Right lung (tissue), 5 donors: ENCODE measurements around the gene TP53INP2. TPM values are rescaled to one million over a fixed set of nuclear protein-coding genes. Genes with fewer than 3 reads are reported as not detected.
"Not testable (repeated sequence)": the region's sequence is repeated elsewhere in the genome, so short reads cannot be mapped to it uniquely, and the experiment has no call there.

Experiments
- DNase-seq, 2 donors: peaks; one replicate each; pipeline ENCODE4 v3.0.0-alpha.2; 2013
- polyA plus RNA-seq, 5 donors: library from polyadenylated mRNA; unstranded; fragments of 120-200 nt; gene quantifications; one replicate each; pipeline versions ENCODE4 v1.2.1 to v1.2.3, GENCODE V29; 2013; ENCODE audit warnings: inconsistent platforms in 1 of 5, low replicate concordance in 1 of 5; ENCODE audit not compliant: insufficient read length in 5 of 5, insufficient read depth in 1 of 5

The TP53INP2 gene
- polyA plus RNA-seq, 5 donors: 5.6 to 7.7 (median 5.6) TPM

DNA sequence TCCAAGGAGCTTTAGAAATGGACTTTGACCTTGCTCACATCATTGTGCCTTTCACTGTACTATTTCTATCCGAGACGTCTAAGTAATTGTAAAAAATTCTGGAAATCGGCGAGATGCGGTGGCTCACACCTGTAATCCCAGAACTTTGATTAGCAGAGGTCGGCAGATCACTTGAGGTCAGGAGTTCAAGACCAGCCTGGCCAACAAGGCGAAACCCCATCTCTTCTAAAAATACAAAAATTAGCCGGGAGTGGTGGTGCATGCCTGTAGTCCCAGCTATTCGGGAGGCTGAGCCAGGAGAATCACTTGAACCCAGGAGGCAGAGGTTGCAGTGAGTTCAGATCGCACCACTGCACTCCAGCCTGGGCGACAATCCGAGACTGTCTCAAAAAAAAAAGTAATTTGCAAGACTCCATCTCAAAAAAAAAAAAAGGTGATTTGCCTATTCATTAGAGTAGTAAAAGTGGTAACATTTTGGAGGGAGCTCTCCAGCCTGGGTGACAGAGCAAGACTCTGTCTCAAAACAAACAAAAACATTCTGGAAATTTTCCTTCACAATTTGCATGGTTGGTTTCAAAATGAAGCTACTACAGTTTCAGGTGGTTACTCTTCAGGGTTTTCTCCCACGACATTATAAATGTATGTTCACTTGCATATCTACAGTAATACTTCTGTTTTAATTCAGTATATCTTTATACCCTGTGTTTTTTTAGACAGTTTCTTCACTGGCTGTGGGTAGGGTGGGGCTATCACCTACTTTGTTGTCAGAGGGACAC lies 15.3 kb downstream of the TP53INP2 start:
- not testable (repeated sequence) for DNase-seq

GRCh38 chr20:34720266-34720665 lies 16.1 kb downstream of the TP53INP2 start:
- DNase-seq: no peak

DNA sequence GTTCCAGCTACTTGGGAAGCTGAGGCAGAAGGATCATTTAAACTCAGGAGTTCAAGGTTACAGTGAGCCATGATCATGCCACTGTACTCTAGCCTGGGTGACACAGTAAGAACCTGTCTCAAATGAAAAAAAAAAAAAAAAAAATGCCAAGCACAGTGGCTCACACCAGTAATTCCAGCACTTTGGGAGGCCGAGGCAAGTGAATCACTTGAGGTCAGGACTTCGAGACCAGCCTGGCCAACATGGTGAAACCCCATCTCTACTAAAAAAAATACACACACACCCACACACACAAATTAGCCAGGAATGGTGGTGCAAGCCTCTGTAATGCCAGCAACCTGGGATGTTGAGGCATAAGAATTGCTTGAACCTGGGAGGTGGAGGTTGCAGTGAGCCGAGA lies 18.4 kb downstream of the TP53INP2 start:
- not testable (repeated sequence) for DNase-seq

- DNase-seq: no peak
Measured at GRCh38 chr20:34724172-34724571, 20.0 kb downstream of the TP53INP2 start.

GRCh38 chr20:34729416-34729815 lies 25.3 kb downstream of the TP53INP2 start:
- DNase-seq: no peak

DNA sequence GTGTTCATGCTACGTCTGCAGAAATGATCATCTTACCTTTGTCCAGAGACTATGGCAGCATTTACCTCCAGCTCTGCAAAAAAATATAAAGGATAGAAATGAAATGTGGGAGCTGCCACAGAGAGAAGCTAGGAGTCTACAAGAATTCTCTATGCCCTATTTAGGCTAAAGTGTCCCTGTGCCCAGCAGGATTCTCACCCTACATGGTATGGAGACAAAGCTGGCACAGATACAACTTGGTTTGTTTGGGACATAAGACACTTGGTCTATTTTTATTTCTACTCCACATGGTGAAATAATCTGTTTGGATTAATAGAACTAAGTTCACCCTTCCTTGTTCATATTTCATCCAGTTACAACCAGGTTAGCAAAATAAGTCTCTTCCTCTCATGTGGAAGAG lies 28.4 kb downstream of the TP53INP2 start:
- no peak for DNase-seq

DNA sequence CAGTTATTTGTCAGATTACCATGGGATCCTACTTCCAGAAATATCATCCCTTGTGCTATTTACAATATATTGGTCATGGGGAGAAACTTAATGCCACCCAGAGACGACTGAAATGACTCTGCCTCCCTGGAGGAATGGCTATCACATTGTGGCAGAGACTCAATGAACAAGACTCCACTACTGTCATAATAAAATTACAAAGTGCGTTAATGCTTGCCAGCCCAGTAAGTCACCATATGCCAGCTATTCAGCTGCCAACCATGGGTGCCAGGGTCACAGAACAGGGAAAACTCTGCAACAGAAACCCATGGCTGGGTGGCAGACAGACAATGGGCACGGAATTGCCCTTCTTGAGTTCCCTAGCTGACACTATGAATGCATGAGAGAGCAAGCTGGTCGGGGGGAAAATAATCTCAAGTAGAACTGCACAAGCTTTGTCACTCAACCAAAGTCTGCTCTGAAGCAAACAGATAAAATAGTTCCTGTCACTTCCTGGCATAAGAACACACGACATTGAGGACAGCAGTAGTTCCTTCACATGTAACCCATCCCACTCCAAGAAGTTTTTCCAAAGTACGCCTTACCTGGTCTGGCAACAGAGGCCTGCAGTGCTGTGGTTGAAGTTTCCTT lies 32.1 kb downstream of the TP53INP2 start:
- DNase-seq: no peak

DNA sequence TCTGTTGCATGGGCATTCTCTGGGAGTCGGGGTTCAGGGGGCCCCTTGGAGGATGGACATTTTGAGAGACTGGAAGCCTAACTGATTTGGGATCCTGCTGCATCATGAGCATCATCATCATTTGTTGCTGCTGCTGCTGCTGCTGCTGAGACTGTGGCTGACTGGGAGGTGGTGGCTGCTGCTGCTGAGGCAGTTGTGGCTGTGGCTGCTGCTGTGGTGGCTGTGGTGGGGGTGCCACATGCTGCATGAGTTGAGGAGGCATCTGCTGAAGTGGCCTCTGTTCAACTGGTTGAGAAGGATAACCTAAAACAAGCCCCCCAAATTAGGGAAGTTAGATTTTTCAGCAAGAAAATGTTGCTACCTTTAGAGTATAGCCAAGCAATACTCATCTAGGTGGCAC lies 38.9 kb downstream of the TP53INP2 start:
- no peak for DNase-seq

DNA sequence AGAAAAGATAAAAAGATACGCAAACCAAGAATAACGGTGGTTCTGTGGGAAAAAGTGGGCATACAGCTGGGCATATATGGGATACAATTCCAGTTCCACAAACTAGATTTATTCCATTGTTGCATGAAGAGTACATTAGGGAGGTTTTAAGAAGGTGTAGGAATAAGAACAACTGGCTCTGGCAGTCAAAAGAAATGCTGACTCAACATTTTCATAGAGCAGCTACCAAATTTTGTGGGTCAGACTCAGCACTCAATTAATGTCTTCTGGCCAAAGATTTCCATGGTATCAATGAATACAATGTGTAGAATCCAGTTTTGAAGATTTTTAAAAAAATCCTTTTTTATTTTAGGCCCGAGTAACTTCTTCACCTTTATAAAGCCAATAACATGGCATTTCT lies 40.2 kb downstream of the TP53INP2 start:
- DNase-seq: no peak

GRCh38 chr20:34744847-34745246 lies 40.7 kb downstream of the TP53INP2 start:
- no peak for DNase-seq

DNA sequence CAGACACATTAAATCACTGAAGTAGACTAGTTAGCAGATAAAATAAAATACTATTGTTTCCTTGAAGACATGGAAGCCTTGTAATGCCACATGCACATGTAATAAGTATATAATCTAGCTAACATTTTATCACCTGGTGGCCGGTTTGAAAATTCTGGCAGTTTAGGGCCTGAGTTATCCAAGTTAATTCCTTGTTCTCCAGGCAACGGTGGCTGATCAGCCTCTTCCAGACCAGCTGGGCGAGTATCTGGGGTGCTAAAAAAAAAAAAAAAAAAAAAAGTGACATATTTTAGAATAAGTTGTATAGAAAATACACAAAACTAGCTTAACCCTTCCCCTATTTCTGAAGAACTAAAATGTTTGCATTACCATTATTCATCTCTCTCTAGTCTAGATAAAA lies 42.5 kb downstream of the TP53INP2 start:
- no peak for DNase-seq

DNA sequence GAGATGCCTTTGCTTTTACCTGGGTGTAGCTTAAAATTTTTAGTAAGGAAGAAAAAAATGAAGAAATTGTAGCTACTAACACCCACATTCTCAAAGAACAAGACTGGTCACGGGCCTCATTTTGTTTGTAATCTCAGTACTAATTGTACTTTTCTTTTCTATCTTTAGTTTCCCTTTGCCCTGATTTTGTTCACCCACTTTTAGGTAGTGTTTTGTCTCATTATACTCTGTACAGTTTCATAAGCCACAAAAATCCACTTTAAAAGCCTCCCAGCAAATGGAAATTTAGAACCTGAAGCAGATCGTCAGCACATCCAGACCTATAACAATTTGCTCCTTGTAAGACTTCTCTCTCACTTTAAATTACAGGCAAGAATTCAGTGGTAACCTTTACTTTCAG lies 43.3 kb downstream of the TP53INP2 start:
- DNase-seq: no peak

DNA sequence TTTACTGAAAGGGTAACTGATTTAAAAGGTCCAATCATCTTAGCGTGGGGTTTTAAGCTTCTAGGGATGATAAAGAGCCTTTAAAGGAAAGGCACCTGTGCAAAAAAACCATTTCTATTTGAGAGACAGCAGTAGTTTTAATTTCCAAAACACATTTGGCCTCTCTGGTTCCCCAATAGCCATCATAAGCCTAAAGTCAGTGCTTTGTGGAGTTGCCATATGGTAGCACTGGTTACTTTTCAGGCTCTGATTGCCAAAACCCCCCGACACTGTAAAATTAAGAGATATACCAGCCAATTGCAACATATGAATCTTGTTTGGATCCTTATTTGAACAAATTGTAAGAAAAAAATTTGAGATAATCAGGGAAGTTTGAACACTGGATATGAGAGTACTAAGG lies 44.6 kb downstream of the TP53INP2 start:
- no peak for DNase-seq

DNA sequence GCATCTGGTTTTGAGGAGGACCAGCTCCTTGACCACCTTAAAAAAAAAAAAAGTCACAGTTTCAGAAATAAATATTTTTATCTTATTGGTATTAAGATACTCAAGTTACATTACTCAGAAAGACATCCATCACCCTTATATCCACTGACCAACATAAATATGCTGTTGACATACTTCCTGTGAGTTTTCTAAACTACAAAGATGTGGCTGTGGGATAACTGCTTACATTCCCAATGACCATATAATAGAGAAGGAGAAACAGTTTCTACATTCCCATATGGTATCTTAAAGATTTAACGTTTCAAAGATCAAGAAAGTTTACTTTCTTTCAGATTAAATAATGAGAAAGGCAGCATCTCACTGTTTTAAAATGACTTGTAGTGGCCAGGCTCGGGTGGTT lies 46.3 kb downstream of the TP53INP2 start:
- no peak for DNase-seq

- no peak for DNase-seq
Measured at GRCh38 chr20:34751453-34751852, 47.3 kb downstream of the TP53INP2 start.

DNA sequence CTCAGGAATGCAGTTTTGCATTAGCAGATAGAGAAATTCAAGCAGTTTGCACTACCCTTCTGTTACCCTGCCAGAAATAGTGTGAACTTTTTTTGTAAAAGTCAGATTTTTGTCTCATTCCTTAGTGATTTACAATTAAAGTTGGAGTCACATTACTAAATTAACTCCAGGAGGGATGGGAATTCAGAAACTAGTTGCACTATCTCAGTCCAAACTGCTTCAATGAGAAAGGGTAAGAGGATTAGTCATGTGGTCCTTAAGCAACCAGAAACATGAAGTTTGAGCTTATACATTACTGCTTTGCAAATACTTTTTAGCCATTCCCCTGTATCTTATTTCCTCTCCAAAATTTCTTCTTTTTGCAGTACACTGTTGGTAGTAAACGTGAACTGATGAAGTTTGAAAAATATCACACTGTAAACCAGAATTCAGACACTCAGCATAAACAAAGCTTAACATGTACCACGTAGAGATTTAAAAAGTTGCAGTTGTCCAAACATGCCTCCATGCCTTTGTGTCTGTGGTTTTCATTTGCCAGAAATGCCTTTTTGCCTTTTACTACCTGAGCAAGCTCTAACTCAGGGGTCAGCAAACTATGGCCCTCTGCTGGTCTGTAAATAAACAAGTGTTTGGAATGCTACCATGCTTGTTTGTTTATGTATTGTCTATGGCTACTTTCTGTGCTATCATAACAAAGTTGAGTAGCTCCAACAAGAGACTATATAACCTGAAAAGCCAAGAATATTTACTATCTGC lies 49.7 kb downstream of the TP53INP2 start:
- no peak for DNase-seq

DNA sequence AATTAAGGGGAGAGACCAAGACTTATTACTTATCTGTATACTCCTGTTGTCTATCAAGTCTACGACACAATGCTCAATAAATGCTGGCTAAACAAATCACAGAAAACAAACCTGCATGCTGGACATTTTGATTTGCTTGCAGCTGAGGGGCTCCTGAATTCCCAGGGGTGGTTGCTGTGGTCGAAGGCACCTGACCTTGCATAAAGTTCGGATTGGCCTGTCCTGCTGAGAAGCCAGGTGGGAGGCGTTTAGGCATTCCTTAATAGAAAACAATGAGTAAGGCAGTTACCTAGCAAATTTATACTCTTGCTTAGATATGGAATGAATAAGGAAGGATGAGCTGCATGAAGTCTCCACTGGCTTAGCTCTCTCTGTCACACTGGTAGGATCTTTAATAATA lies 50.5 kb downstream of the TP53INP2 start:
- no peak for DNase-seq

GRCh38 chr20:34755367-34755766 lies 51.2 kb downstream of the TP53INP2 start:
- DNase-seq: no peak

GRCh38 chr20:34762031-34762555 lies 57.9 kb downstream of the TP53INP2 start:
- DNase-seq: no peak
